Esophagus (tissue), 2 donors: ENCODE measurements around the gene SMC3. TPM values are rescaled to one million over a fixed set of nuclear protein-coding genes. Genes with fewer than 3 reads are reported as not detected.
"Not testable (repeated sequence)": the region's sequence is repeated elsewhere in the genome, so short reads cannot be mapped to it uniquely, and the experiment has no call there.

ENCODE experiments used
- H3K27ac ChIP-seq, 2 donors: one replicate each; pipeline ENCODE4 v1.5.1; 2013; ENCODE audit warnings: low read depth in 2 of 2, mild to moderate bottlenecking in 2 of 2, inconsistent platforms in 1 of 2, low read length in 1 of 2, moderate library complexity in 1 of 2
- H3K27me3 ChIP-seq, 2 donors: one replicate each; pipeline ENCODE4 v1.6.1; 2013; ENCODE audit warnings: low read length in 2 of 2, control low read depth in 1 of 2, mild to moderate bottlenecking in 1 of 2; ENCODE audit not compliant: insufficient read depth in 2 of 2, control insufficient read depth in 1 of 2
- H3K36me3 ChIP-seq, 2 donors: one replicate each; pipeline ENCODE4 v1.6.1; 2013; ENCODE audit warnings: low read length in 1 of 2; ENCODE audit not compliant: control insufficient read depth in 2 of 2, insufficient read depth in 2 of 2
- H3K4me1 ChIP-seq, 2 donors: one replicate each; pipeline ENCODE4 v1.6.1; 2013; ENCODE audit warnings: low read length in 1 of 2; ENCODE audit not compliant: control insufficient read depth in 2 of 2, insufficient read depth in 2 of 2
- H3K4me3 ChIP-seq, 2 donors: one replicate each; pipeline ENCODE4 v1.5.1; 2013; ENCODE audit warnings: low read length in 2 of 2, mild to moderate bottlenecking in 2 of 2, low read depth in 1 of 2, moderate library complexity in 1 of 2
- H3K9me3 ChIP-seq, 2 donors: one replicate each; pipeline ENCODE4 v1.6.1; 2013; ENCODE audit warnings: mild to moderate bottlenecking in 2 of 2, low read depth in 1 of 2, low read length in 1 of 2, moderate library complexity in 1 of 2; ENCODE audit not compliant: control insufficient read depth in 2 of 2, insufficient read depth in 1 of 2
- whole genome bisulfite sequencing, 2 donors: extraction: QIAGEN DNeasy Blood & Tissue Kit; methylation state at CpG; one replicate each; pipeline ENCODE4 v1.1.7; 2013; 5-methylcytosine and 5-hydroxymethylcytosine counted together
- polyA plus RNA-seq, 2 donors: library from polyadenylated mRNA; stranded (reverse); fragments of 200-250 nt; gene quantifications; one replicate each; pipeline ENCODE4 v1.2.3, GENCODE V29; 2013
- donor health status: healthy with polysubstance abuse.
- donor health status: Bipolar disorder and iron deficiency.

Gene SMC3
- polyA plus RNA-seq, 2 donors, result 11.3 to 18.0 TPM

DNA sequence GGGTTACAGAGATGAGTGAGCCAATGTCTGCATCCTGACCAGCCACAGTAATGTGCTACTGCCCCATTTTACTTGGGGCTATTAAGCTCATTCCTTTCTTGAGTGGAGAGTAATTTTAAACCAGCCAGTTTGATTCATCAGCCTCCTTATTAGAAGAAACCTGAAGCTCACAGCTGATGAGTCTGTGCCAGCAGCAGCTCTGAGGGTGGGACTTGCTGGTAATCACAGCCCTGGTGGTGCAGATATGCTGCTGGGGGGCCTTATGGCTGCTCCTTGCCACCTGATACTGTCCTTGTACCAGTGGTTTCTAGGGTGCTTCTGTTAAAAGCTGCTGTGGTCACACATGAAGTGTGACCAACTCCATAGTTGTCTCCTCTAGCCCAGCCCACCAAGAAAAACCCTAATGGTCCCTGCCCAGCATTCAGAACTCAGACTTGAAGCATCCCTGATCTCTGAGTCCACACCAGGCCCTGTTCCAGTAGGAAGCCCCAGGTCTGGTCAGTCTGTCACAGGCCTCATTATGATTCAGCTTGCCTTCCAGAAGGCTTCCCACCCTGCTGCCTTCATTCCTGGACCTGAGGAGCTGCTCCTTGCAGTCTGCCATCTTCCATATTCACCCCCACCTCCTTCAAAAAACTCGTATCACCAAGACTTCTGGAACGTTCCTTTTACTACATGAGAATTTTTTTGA, 47.7 kb downstream of the SMC3 start:
- no peaks in the 10 kb centered on the region for H3K9me3 ChIP-seq
- H3K4me3 ChIP-seq, result no peak overlapping the region
- 73% methylated on average over 2 of the region's 2 CpGs for WGBS, 2 donors
- H3K27ac ChIP-seq, result no peak overlapping the region
- H3K27me3 ChIP-seq, result no peaks in the 10 kb centered on the region
- no peaks in the 10 kb centered on the region for H3K4me1 ChIP-seq
- no peaks in the 10 kb centered on the region for H3K36me3 ChIP-seq

DNA sequence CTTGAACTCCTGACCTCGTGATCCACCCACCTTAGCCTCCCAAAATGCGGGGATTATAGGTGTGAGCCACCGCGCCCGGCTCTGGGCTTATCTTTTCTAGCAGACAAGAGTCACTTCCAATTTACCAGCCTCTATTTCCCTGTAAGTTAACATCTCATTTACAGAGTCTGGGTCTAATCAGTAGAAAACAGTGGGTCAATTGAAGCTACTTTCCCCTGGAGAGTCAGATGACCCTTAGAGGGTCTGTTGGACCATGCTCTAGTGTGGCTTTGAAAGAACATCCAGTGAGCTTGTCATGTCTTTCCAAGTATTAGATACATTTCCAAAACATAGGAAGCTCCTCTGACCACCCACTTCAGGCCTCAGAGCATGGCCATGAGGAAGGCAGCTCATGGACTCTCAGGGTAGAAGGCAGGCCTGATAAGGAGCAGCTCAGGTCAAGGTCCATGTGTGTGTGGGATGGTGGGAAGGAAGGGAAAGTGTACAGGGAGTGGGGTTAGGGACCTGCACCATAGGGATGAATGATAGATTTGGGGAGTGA, 49.1 kb downstream of the SMC3 start:
- Histone ChIP-seq H3K27me3 (no peaks in the 10 kb centered on the region), H3K9me3 (no peaks in the 10 kb centered on the region), H3K27ac (no peak overlapping the region), H3K4me3 (no peak overlapping the region), H3K4me1 (no peaks in the 10 kb centered on the region), H3K36me3 (no peaks in the 10 kb centered on the region)
- whole genome bisulfite sequencing, 2 donors, result 95 to 98% methylated on average over 5 of the region's 5 CpGs

DNA sequence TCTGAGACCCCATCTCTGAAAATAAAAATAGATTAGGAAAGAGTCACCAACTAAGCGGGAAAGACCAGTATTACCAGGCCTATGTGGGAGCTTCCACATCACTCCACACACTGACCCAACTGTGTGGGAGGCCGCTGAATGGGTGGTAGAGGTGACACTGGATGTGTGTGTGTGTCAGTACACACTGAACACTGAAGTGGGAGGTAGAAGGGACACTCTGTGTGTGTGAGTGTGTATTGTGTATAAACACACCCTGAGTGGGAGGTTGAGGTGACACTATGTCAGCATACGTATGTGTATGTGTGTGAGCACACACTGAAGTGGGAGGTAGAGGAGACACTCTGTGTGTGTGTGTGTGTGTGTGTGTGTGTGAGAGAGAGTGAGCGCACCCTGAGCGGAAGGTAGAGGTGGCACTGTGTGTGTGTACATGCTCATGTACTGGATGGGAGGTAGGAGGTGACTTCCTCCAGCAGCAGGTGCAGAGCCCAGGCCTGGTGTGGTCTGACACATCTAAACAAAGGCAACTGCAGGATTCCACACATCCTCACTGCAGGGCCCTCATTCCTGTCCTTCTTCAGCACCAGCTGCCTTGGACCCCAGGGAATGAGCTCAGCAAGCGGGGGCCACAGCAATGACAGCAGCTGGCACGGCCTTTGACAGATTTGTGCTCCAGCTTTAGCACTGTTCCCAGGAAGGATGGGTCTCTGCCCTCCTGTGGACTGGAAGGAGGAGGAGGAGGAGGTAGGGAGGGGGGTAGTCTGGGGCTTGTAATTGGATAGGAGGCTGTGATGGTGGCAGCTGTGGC, 50.1 kb downstream of the SMC3 start:
- no peaks in the 10 kb centered on the region for H3K27me3 ChIP-seq
- H3K4me3 ChIP-seq, result no peak overlapping the region
- H3K4me1 ChIP-seq, result no peaks in the 10 kb centered on the region
- no peaks in the 10 kb centered on the region for H3K9me3 ChIP-seq
- H3K36me3 ChIP-seq, result no peaks in the 10 kb centered on the region
- WGBS, 2 donors, result 92 to 93% methylated on average over 7 of the region's 7 CpGs
- no peak overlapping the region for H3K27ac ChIP-seq

DNA sequence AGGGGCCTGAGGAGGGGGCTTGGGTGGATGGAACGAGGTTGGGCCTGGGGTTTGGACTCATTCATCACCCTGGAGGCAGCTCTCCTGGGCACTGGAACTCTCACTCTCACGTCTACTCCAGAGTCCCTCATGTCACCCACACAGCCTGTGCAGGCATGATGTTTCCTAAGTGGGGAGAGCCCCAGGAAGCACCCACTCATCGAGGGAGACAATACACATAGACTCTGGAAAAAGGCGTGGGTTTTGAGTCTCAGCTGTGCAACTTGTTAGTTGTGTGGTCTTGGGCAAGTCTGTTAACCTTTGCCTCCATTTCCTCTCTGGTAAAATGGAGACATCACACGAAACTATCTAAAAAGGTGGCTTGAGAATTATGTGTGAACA, 50.7 kb downstream of the SMC3 start:
- no peaks in the 10 kb centered on the region for H3K36me3 ChIP-seq

DNA sequence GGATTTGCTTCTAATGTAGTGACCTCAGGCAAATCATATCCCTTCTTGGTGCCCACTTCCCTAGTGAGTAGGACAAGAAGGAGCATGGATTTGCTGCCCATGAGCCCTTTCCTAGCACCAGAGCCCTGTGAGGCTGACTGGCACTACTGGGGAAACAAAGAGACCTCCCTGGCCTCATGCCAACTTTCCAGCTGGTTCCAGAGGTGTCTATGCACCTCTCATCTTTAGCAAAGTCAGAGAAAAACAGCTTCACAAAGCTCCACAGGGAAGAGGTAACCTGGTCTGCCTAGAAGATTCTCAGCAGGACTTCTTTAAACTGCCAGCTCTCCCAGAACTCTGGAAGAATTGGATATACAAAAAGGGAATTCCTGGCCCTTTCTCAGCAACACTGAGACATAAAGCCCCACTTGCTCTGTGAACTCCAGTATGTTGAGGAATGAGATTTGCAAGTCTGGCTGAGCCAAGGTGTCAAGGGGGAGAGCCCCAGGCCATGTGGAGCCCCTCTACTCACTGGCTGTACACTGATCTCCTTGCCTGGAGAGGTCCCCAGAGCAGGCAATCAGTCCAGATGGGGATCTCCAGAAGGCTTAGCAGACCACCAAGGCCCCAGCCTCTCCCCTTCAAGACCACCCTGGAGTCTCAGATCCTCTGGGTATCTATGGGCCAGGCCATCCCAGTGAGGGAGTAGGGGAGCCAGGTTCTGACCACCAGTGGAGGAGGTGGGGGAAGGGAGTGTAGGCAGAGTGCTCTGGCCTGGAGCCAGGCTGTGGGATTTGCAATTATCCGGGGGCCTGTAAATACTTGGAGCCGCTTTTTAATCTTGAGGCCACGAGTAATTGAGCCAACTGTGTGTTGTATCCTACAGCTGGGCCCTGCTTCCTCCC, 52.3 kb downstream of the SMC3 start:
- 49 to 61% methylated on average over 3 of the region's 3 CpGs for WGBS, 2 donors
- Histone ChIP-seq H3K36me3 (no peaks in the 10 kb centered on the region), H3K27ac (no peak overlapping the region), H3K27me3 (no peaks in the 10 kb centered on the region), H3K9me3 (no peaks in the 10 kb centered on the region), H3K4me3 (no peak overlapping the region), H3K4me1 (no peaks in the 10 kb centered on the region)

More for the DNA sequence above, 50.7 kb downstream of the SMC3 start:
- H3K27me3 ChIP-seq, result no peaks in the 10 kb centered on the region
- no peak overlapping the region for H3K4me3 ChIP-seq
- 67 to 69% methylated on average over 5 of the region's 5 CpGs for WGBS, 2 donors
- no peaks in the 10 kb centered on the region for H3K9me3 ChIP-seq
- no peak overlapping the region for H3K27ac ChIP-seq
- H3K4me1 ChIP-seq, result no peaks in the 10 kb centered on the region

DNA sequence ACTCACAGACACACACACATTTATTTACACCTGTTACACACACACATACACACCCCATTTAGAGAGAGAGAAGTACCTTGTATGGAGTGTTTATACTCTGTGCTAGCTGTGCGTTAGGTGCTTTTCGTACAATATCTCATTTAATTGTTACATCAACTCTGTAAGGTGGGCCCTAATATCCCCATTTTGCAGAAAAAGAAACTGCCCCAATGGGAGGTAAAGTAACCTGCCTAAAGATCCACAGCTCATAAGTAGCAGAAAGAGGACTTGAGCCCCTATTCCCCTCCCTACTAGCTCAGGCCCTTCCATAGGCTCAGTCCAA, 52.9 kb downstream of the SMC3 start:
- Histone ChIP-seq H3K4me1 (no peaks in the 10 kb centered on the region), H3K27me3 (no peaks in the 10 kb centered on the region), H3K4me3 (no peak overlapping the region), H3K36me3 (no peaks in the 10 kb centered on the region), H3K27ac (no peak overlapping the region), H3K9me3 (no peaks in the 10 kb centered on the region)
- WGBS, 2 donors, result 95 to 100% methylated on average over 2 of the region's 2 CpGs

DNA sequence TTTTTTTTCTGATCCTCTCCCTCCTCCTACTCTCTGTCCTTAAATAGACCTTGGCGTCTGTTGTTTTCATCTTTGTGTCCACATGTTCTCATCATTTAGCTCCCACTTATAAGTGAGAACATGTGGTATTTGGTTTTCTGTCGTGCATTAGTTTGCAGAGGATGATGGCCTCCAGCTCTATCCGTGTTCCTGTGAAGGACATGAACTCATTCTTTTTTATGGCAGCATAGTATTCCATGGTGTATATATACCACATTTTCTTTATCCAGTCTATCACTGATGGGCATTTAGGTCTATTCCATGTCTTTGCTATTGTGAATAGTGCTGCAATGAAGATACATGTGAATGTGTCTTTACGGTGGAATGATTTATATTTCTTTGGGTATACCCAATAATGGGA, 55.8 kb downstream of the SMC3 start:
- 80 to 84% methylated on average over 4 of the region's 4 CpGs for WGBS, 2 donors
- not testable (repeated sequence) for H3K4me1 ChIP-seq, H3K27ac ChIP-seq, H3K36me3 ChIP-seq, H3K27me3 ChIP-seq, H3K9me3 ChIP-seq, H3K4me3 ChIP-seq

DNA sequence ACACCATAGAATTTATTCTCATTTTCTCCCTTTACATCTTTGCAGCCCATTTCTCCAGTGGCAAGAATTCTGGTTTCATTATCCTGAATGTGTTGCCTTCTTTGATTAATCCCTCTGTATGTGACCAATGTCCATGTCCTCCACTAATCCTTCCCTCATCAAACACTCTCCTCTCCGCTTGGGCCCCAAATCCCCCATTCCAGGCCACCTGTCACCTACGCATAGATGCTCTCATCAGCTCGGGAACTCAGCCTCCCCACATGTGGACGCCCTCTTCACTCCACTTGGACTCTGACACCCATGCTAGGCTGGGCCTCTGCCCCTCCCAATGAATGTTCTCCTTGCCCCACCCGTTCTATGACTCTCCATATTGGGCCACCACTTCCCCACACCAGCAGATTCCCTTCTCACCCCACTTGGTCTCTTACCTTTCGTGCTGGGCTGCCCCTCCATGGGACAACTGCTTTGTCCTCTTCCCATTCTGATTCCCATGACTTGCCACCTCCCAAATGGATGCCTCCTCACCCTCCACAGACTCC, 57.9 kb downstream of the SMC3 start:
- 92% methylated on average over 6 of the region's 6 CpGs for WGBS, 2 donors
- H3K4me3 ChIP-seq, result no peak overlapping the region
- H3K4me1 ChIP-seq, result no peaks in the 10 kb centered on the region
- H3K27ac ChIP-seq, result no peak overlapping the region
- H3K27me3 ChIP-seq, result no peaks in the 10 kb centered on the region
- H3K9me3 ChIP-seq, result no peaks in the 10 kb centered on the region
- no peaks in the 10 kb centered on the region for H3K36me3 ChIP-seq
